Esophagus (tissue), 2 donors: Measurements from ENCODE around the gene ADAMTS14. TPM values are rescaled to one million over a fixed set of nuclear protein-coding genes. Genes with fewer than 3 reads are reported as not detected.

Experiments used
- polyA plus RNA-seq, 2 donors: library from polyadenylated mRNA; stranded (reverse); fragments of 200-250 nt; gene quantifications; one replicate each; pipeline ENCODE4 v1.2.3, GENCODE V29; 2013
- donor health status: healthy with polysubstance abuse.
- donor health status: Bipolar disorder and iron deficiency.

Gene ADAMTS14
- polyA plus RNA-seq, 2 donors = 0.59 to 2.2 TPM

Other genes with a start within 250 kb of the ADAMTS14 start
- under 1 TPM; 0.04 to 0.20 TPM for gene NODAL, start 230.8 kb upstream of the ADAMTS14 start, polyA plus RNA-seq
- gene PALD1, start 193.7 kb upstream of the ADAMTS14 start, polyA plus RNA-seq = 1 to 10 TPM; 2.1 to 3.4 TPM
- 1 to 10 TPM in 1 of 2 donors, under 1 TPM in 1; 0.71 to 1.8 TPM for gene PRF1, start 69.8 kb upstream of the ADAMTS14 start, polyA plus RNA-seq
- not detected for gene TBATA, start 112.9 kb downstream of the ADAMTS14 start, polyA plus RNA-seq
- 10 to 100 TPM; 16.6 to 16.7 TPM for gene SGPL1, start 143.4 kb downstream of the ADAMTS14 start, polyA plus RNA-seq
- gene PCBD1, start 216.1 kb downstream of the ADAMTS14 start, polyA plus RNA-seq = 10 to 100 TPM; 42.5 to 60.4 TPM